GM12878 (cell line): Measurements from ENCODE around the gene ADAM19. TPM values are rescaled to one million over a fixed set of nuclear protein-coding genes. Genes with fewer than 3 reads are reported as not detected.

Experiments
- ATAC-seq: fragments of 200-7000 bp; cut with Tn5 transposase; 3 replicates; pipeline ENCODE4 v1.9.1; 2020; ENCODE audit warnings: mild to moderate bottlenecking, moderate library complexity
- BruUV-seq: library from RNA; stranded (reverse); fragments of 400-500 nt; replicated peaks from 2 replicates; lab custom pipeline; 2021; lab: Mats Ljungman, UMichigan
- CTCF ChIA-PET: fragments of 300-600 bp; sonication (Branson Sonifier 250); formaldehyde crosslinking; extraction: SDS; loops from one replicate; lab custom pipeline; 2021; ENCODE audit warnings: inconsistent platforms; lab: Yijun Ruan, JAX
- POLR2A ChIA-PET: fragments of 350-600 bp; formaldehyde crosslinking; extraction: SDS; loops from one replicate; lab custom pipeline; 2021; ENCODE audit warnings: inconsistent platforms; lab: Charles Lee
- RAD21 ChIA-PET: fragments of 300-600 bp; sonication (Branson Sonifier 250); formaldehyde crosslinking; loops from one replicate; lab custom pipeline; 2023; ENCODE audit warnings: antibody characterized with exemption; ENCODE audit not compliant: unreplicated experiment; lab: Charles Lee
- SMC1A ChIA-PET: fragments of 300-600 bp; sonication (Branson Sonifier 250); formaldehyde crosslinking; loops from one replicate; lab custom pipeline; 2023; ENCODE audit not compliant: unreplicated experiment, uncharacterized antibody; lab: Charles Lee
- DNase-seq: peaks from one replicate; pipeline ENCODE4 v3.0.0-alpha.2; 2011; ENCODE audit warnings: low read depth, low spot score
- FAIRE-seq: peaks from 3 replicates; lab custom pipeline; 2011; peaks lifted over from hg19 to GRCh38; lab: Jason Lieb, UNC
- H2AFZ ChIP-seq: 2 replicates; pipeline ENCODE4 v1.6.0; 2011; ENCODE audit warnings: low read depth, low read length, control low read depth; ENCODE audit not compliant: control insufficient read depth
- H3K27ac ChIP-seq: 2 replicates; pipeline ENCODE4 v1.5.1; 2011; ENCODE audit warnings: control low read depth; ENCODE audit not compliant: control insufficient read depth, insufficient read depth
- H3K27me3 ChIP-seq, 2 experiments: replicated peaks in 1 of 2; 2 replicates each; pipeline versions ENCODE4 v1.6.0 to v1.6.1; 2011; ENCODE audit warnings: low read length in 1 of 2; ENCODE audit not compliant: control insufficient read depth in 2 of 2, insufficient read depth in 2 of 2
- H3K36me3 ChIP-seq, 2 experiments: 2 replicates each; pipeline ENCODE4 v1.5.1; 2011; ENCODE audit warnings: low read length in 1 of 2; ENCODE audit not compliant: control insufficient read depth in 2 of 2, insufficient read depth in 2 of 2
- H3K4me1 ChIP-seq: 2 replicates; pipeline ENCODE4 v1.6.1; 2011; ENCODE audit warnings: mild to moderate bottlenecking, low read length, moderate library complexity, mixed read lengths; ENCODE audit not compliant: control insufficient read depth, insufficient read depth
- H3K4me2 ChIP-seq: 2 replicates; pipeline ENCODE4 v1.6.0; 2011; ENCODE audit warnings: control low read depth; ENCODE audit not compliant: control insufficient read depth, insufficient read depth
- H3K4me3 ChIP-seq: fragments of 200-600 bp; sonication (generic); 2 replicates; pipeline ENCODE4 v1.5.1; 2016
- H3K79me2 ChIP-seq: 2 replicates; pipeline ENCODE4 v1.6.0; 2011; ENCODE audit warnings: low read length; ENCODE audit not compliant: control insufficient read depth, insufficient read depth
- H3K9ac ChIP-seq: 2 replicates; pipeline ENCODE4 v1.8.0; 2011; ENCODE audit warnings: low read length, control low read depth, mixed read lengths; ENCODE audit not compliant: control insufficient read depth, insufficient read depth
- H3K9me3 ChIP-seq: replicated peaks from 3 replicates; pipeline ENCODE4 v1.5.1; 2011; ENCODE audit warnings: mild to moderate bottlenecking, low read length; ENCODE audit not compliant: control insufficient read depth, insufficient read depth
- H4K20me1 ChIP-seq: 2 replicates; pipeline ENCODE4 v1.6.0; 2011; ENCODE audit not compliant: control insufficient read depth, insufficient read depth
- CEBPB ChIP-seq, 2 experiments: fragments of 150-350 bp in 1 of 2; IDR thresholded peaks; 2 replicates each; pipeline ENCODE4 v1.6.1; 2012 to 2014; ENCODE audit warnings: low read depth in 2 of 2, low read length in 2 of 2, borderline replicate concordance in 1 of 2, inconsistent platforms in 1 of 2
- CHD2 ChIP-seq: IDR thresholded peaks from 2 replicates; pipeline ENCODE4 v1.6.1; 2011; ENCODE audit warnings: low read depth, low read length, improper control_type of control experiment, borderline replicate concordance
- EED ChIP-seq: sonication (generic); IDR thresholded peaks from 2 replicates; pipeline ENCODE4 v1.6.1; 2016; ENCODE audit warnings: antibody characterized with exemption, low read depth
- EGR1 ChIP-seq, 2 experiments: IDR thresholded peaks; 1 replicate in 1 of 2; 2 replicates in 1 of 2; pipeline ENCODE4 v1.6.1; 2011 to 2012; ENCODE audit warnings: low read depth in 2 of 2, low read length in 2 of 2, borderline replicate concordance in 1 of 2, mild to moderate bottlenecking in 1 of 2, moderate library complexity in 1 of 2
- IKZF1 ChIP-seq: fragments of 450-650 bp; conservative IDR thresholded peaks from 2 replicates; pipeline ENCODE4 v1.6.1; 2017; ENCODE audit warnings: antibody characterized with exemption, mild to moderate bottlenecking
- IKZF2 ChIP-seq, 2 experiments: fragments of 450-650 bp; IDR thresholded peaks; 2 replicates each; pipeline ENCODE4 v1.6.1; 2017; ENCODE audit warnings: mild to moderate bottlenecking in 2 of 2, moderate library complexity in 2 of 2
- MYC ChIP-seq: IDR thresholded peaks from 2 replicates; pipeline ENCODE4 v1.6.1; 2011; ENCODE audit warnings: mild to moderate bottlenecking, low read length, moderate library complexity, inconsistent platforms; ENCODE audit not compliant: insufficient read depth, insufficient replicate concordance, insufficient read length, severe bottlenecking
- NFIC ChIP-seq: IDR thresholded peaks from 2 replicates; pipeline ENCODE4 v1.6.1; 2012; ENCODE audit warnings: low read depth, mild to moderate bottlenecking, inconsistent platforms, low read length, moderate library complexity
- NKRF ChIP-seq: fragments of 450-650 bp; conservative IDR thresholded peaks from 2 replicates; pipeline ENCODE4 v1.6.1; 2017; ENCODE audit warnings: mild to moderate bottlenecking, moderate library complexity
- NRF1 ChIP-seq: conservative IDR thresholded peaks from 2 replicates; pipeline ENCODE4 v1.6.1; 2011; ENCODE audit warnings: mild to moderate bottlenecking, low read depth, low read length, improper control_type of control experiment
- PML ChIP-seq: IDR thresholded peaks from 2 replicates; pipeline ENCODE4 v1.6.1; 2012; ENCODE audit warnings: low read length, inconsistent platforms
- POLR2AphosphoS2 ChIP-seq: IDR thresholded peaks from 2 replicates; pipeline ENCODE4 v1.6.1; 2011; ENCODE audit warnings: low read depth, mild to moderate bottlenecking, low read length, improper control_type of control experiment, moderate library complexity
- SKIL ChIP-seq: fragments of 450-650 bp; IDR thresholded peaks from 2 replicates; pipeline ENCODE4 v1.6.1; 2017; ENCODE audit warnings: mild to moderate bottlenecking, low read depth, inconsistent platforms; ENCODE audit not compliant: poor library complexity, severe bottlenecking
- SREBF1 ChIP-seq: IDR thresholded peaks from 2 replicates; pipeline ENCODE4 v1.6.1; 2012; ENCODE audit warnings: mild to moderate bottlenecking, low read length
- YY1 ChIP-seq: IDR thresholded peaks from 2 replicates; pipeline ENCODE4 v1.6.1; 2011; ENCODE audit warnings: low read depth, mild to moderate bottlenecking, low read length
- ZSCAN29 ChIP-seq: fragments of 450-650 bp; IDR thresholded peaks from 2 replicates; pipeline ENCODE4 v1.6.1; 2017; ENCODE audit warnings: mild to moderate bottlenecking, moderate library complexity
- WGBS: methylation state at CpG from one replicate; pipeline ENCODE4 v1.1.6; 2016; ENCODE audit warnings: low lambda C conversion rate; ENCODE audit not compliant: insufficient replicate concordance, insufficient coverage; ENCODE audit errors: missing lambda C conversion rate; 5-methylcytosine and 5-hydroxymethylcytosine counted together
- in situ Hi-C: fragments of 300-500 bp; cut with MboI; formaldehyde crosslinking; loops from 9 replicates; pipeline ENCODE4 v1.14.3; 2018; ENCODE audit warnings: mixed read lengths
- intact Hi-C: fragments of 100-400 bp; cut with micrococcal nuclease; formaldehyde crosslinking; loops from one replicate; pipeline ENCODE4 v1.14.2; 2022; ENCODE audit not compliant: unreplicated experiment
- polyA plus RNA-seq, 11 experiments: library from polyadenylated mRNA; depleted of rRNA in 4 of 11; unstranded in 6 of 11; stranded (reverse) in 5 of 11; fragments of >200 nt; fragmentation: Nextera tagmentation in 4 of 11; fragmentation: Illumina TruSeq in 1 of 11; extraction: Ambion mirVana in 4 of 11; extraction: Trizol in 1 of 11; gene quantifications; 1 replicate in 1 of 11; 2 replicates in 10 of 11; pipeline versions ENCODE4 v1.2.1 to v1.2.3, GENCODE V29; 2011 to 2016; ENCODE audit warnings: inconsistent platforms in 2 of 11, missing spikeins in 2 of 11, low read depth in 1 of 11
- total RNA-seq, 4 experiments: library from RNA; depleted of rRNA in 3 of 4; stranded (reverse); fragments of >200 nt in 3 of 4; fragmentation: Illumina TruSeq in 1 of 4; extraction: Trizol in 1 of 4; gene quantifications; 2 replicates each; pipeline versions ENCODE4 v1.2.1 to v1.2.3, GENCODE V29; 2013 to 2021

Gene ADAM19
- total and polyA plus RNA-seq, 10 of the 15 experiments (the other 5 are each of a cell fraction or from before 2014, with no cell fraction given) = 16.0 to 92.8 (median 44.7) TPM

DNA sequence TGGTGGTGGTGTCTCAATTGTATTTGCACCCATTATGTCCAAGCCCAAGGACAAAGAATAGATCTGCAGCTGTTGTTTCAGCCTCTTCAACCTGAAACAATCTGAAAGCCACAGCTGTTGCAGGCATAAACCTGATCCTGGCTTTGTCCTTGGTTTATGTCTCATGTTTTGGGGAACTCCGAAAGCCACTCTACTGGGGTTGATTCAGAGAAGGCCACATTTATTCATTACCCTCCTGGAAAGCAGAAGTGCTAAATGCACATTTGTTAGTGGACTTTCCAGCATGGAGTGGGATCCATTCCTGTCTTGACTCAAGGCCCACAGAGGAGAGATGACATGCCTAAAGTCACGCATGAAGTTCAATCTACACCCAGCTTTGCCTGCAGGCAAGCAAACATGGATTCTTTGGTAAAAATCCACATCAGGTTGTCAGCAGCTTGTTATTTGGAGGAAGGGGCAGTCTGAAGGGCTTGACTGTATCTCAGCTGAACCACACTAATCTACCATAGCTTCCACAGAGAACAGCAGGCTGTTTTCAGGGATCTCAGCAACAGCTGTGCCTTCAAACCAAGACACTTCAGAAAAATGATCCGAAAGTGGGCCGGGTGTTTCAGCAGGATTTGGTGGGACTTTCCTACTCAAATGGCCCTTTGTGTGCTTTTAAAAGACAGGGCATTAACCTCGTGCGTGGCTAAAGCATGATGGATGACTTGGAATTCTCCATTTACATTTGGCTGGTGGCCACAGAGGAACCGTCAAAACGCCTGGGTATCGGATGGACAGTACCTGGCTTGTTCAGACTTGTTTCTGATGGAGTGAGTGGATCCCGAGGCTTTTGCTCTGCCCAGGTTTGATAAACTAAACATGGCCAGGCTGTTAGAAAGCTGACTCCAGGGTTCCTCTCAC, 36.2 kb upstream of the ADAM19 start:
- no peak overlapping the region for H3K9ac ChIP-seq
- no peaks in the 10 kb centered on the region for H3K36me3 ChIP-seq
- peaks cover 38% of the 10 kb centered on the region for H3K4me1 ChIP-seq
- ChIA-PET POLR2A (interaction anchor here (0.6 to 3.3 kb wide), 5 partner anchors 16 to 92 kb away, joined by 3 to 19 read pairs (median 5); no protein-coding TSS in a partner anchor), RAD21 (interaction anchor here (0.7 to 7.2 kb wide), 10 partner anchors 8 to 140 kb away, joined by 3 to 90 read pairs (median 4); partner anchors contain the start of gene C5orf52), SMC1A (interaction anchor here (0.7 to 11.6 kb wide), 22 partner anchors 8 to 145 kb away, joined by 3 to 142 read pairs (median 5); no protein-coding TSS in a partner anchor), CTCF (interaction anchor here (0.6 to 3.0 kb wide), 9 partner anchors 14 to 142 kb away, joined by 3 to 13 read pairs (median 4); partner anchors contain the start of gene THG1L)
- 62% methylated on average over 10 of the region's 10 CpGs for WGBS
- H2AFZ ChIP-seq = peak overlapping the region; percentile 3; the same call in 1 of the 2 replicates
- BruUV-seq = TSS peak; percentile 82
- in situ Hi-C loops = no loop called here
- DNase-seq (peak; percentile 79), FAIRE-seq (no peak), ATAC-seq (peak; percentile 82)
- H3K4me3 ChIP-seq = no peak overlapping the region
- no peaks in the 10 kb centered on the region for H4K20me1 ChIP-seq
- H3K79me2 ChIP-seq = no peaks in the 10 kb centered on the region
- intact Hi-C loops = loop anchor here (2.0 to 5.0 kb wide), 2 partner anchors 15 to 40 kb away; no protein-coding TSS in a partner anchor
- no peaks in the 10 kb centered on the region for H3K27me3 ChIP-seq
- H3K27ac ChIP-seq = peak overlapping the region; percentile 69
- H3K9me3 ChIP-seq = no peaks in the 10 kb centered on the region; the same call in 2 of the 3 replicates
- peak overlapping the region; percentile 12 for H3K4me2 ChIP-seq
- TF ChIP-seq NKRF = no peak; the same call in 1 of the 2 replicates
- TF ChIP-seq EGR1 (IDR thresholded peaks at IDR 0.05; ENCODE audit: borderline replicate concordance in 1 of 2, low read depth in 2 of 2, low read length in 2 of 2) = peak in 1 of 2 experiments; percentile 20; a peak in 1 of 3 replicates
- TF ChIP-seq YY1 = peak; percentile 70; the same call in 1 of the 2 replicates
- no peak for TF ChIP-seq NRF1
- TF ChIP-seq CEBPB (IDR thresholded peaks at IDR 0.05; ENCODE audit: borderline replicate concordance in 1 of 2, low read depth in 2 of 2, low read length in 2 of 2) = peak in 1 of 2 experiments; percentile 88; a peak in 1 of 4 replicates
- peak; percentile 98 to 99 for TF ChIP-seq IKZF2 (IDR thresholded peaks at IDR 0.05)
- TF ChIP-seq ZSCAN29 = no peak
- peak; percentile 59 for TF ChIP-seq PML
- TF ChIP-seq CHD2 = no peak
- TF ChIP-seq NFIC = peak; percentile 99
- no peak for TF ChIP-seq MYC
- no peak for TF ChIP-seq POLR2AphosphoS2
- no peak for TF ChIP-seq SREBF1
- peak; percentile 98 for TF ChIP-seq IKZF1
- TF ChIP-seq EED = peak; percentile 100
- TF ChIP-seq SKIL = peak; percentile 42
